ENCODE measurements around the gene FREM2.

FREM2 gene

GRCh38 chr13:38830442-38831045 is 143.7 kb downstream of the FREM2 start:
- no peak for DNase-seq (ENCODE audit: low spot score)
- no peak for TF ChIP-seq CTCF (IDR thresholded peaks at IDR 0.05)
- H3K4me3 ChIP-seq, result no peak overlapping the region
- no peak overlapping the region for H3K27ac ChIP-seq

GRCh38 chr13:38844581-38844980 is 157.7 kb downstream of the FREM2 start:
- DNase-seq (ENCODE audit: low spot score), result no peak
- no peak overlapping the region for H3K27ac ChIP-seq
- TF ChIP-seq CTCF (IDR thresholded peaks at IDR 0.05), result no peak
- no peak overlapping the region for H3K4me3 ChIP-seq

GRCh38 chr13:38848360-38848759 is 161.5 kb downstream of the FREM2 start:
- Histone ChIP-seq H3K4me3 (no peak overlapping the region), H3K27ac (no peak overlapping the region)
- TF ChIP-seq CTCF (IDR thresholded peaks at IDR 0.05), result no peak
- DNase-seq (ENCODE audit: low spot score), result no peak

- no peak for TF ChIP-seq CTCF (IDR thresholded peaks at IDR 0.05)
- no peak overlapping the region for H3K27ac ChIP-seq
- no peak overlapping the region for H3K4me3 ChIP-seq
- no peak for DNase-seq (ENCODE audit: low spot score)
These were observed 162.4 kb downstream of the FREM2 start for GRCh38 chr13:38849315-38849714.

GRCh38 chr13:38850868-38851626 is 164.2 kb downstream of the FREM2 start:
- H3K4me3 ChIP-seq, result no peak overlapping the region
- no peak overlapping the region for H3K27ac ChIP-seq
- DNase-seq (ENCODE audit: low spot score), result no peak
- no peak for TF ChIP-seq CTCF (IDR thresholded peaks at IDR 0.05)

- DNase-seq (ENCODE audit: low spot score), result no peak
- TF ChIP-seq CTCF (IDR thresholded peaks at IDR 0.05), result no peak
- Histone ChIP-seq H3K4me3 (no peak overlapping the region), H3K27ac (no peak overlapping the region)
These were observed 167.3 kb downstream of the FREM2 start for GRCh38 chr13:38854226-38854625.

- H3K27ac ChIP-seq, result no peak overlapping the region
- no peak for TF ChIP-seq CTCF (IDR thresholded peaks at IDR 0.05)
- no peak for DNase-seq (ENCODE audit: low spot score)
- H3K4me3 ChIP-seq, result no peak overlapping the region
These were observed 169.2 kb downstream of the FREM2 start for GRCh38 chr13:38856065-38856464.

Data from coronary artery (tissue), 2 donors.